ENCODE data around the gene NLRC3.

Gene NLRC3

DNA sequence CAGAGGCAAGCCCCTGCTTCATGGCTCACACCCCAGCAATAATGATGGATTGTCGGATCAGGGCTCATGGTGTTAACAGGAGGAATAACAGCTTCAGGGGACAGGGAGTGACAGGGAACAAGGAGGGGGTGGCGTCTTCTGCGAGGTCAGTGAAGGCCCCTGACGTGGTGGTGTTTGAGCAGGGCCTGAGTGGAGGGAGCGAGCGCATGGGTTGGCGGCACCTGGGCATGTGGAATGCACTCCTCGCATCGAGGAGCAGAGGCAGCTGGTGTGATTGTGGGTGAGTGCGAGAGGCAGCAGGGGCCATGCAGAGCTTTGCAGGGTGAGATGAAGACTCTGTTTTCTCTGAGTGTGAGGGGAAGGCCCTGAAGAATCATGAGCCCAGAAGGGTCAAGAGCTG, 43.1 kb downstream of the NLRC3 start:
- TF ChIP-seq ARNTL (CRISPR knock-in tag; IDR thresholded peaks at IDR 0.05; ENCODE audit: borderline replicate concordance, low read depth), result no peak
- no peak for TF ChIP-seq ZFP30 (CRISPR knock-in tag; IDR thresholded peaks at IDR 0.05)
- TF ChIP-seq ESRRG (CRISPR knock-in tag; IDR thresholded peaks at IDR 0.05), result no peak
- TF ChIP-seq ZC3H10 (CRISPR knock-in tag; IDR thresholded peaks at IDR 0.05), result no peak
- TF ChIP-seq ZFP3 (CRISPR knock-in tag; IDR thresholded peaks at IDR 0.05), result no peak
- TF ChIP-seq OSR1 (CRISPR knock-in tag; IDR thresholded peaks at IDR 0.05), result no peak
- no peak for TF ChIP-seq RARB (CRISPR knock-in tag; IDR thresholded peaks at IDR 0.05)
- no peak for TF ChIP-seq TOX (CRISPR knock-in tag; IDR thresholded peaks at IDR 0.05; ENCODE audit: borderline replicate concordance)
- TF ChIP-seq, protein P1, sequence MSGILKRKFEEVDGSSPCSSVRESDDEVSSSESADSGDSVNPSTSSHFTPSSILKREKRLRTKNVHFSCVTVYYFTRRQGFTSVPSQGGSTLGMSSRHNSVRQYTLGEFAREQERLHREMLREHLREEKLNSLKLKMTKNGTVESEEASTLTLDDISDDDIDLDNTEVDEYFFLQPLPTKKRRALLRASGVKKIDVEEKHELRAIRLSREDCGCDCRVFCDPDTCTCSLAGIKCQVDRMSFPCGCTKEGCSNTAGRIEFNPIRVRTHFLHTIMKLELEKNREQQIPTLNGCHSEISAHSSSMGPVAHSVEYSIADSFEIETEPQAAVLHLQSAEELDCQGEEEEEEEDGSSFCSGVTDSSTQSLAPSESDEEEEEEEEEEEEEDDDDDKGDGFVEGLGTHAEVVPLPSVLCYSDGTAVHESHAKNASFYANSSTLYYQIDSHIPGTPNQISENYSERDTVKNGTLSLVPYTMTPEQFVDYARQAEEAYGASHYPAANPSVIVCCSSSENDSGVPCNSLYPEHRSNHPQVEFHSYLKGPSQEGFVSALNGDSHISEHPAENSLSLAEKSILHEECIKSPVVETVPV (CRISPR knock-in tag; IDR thresholded peaks at IDR 0.05), result no peak
- no peak for TF ChIP-seq PPARA (CRISPR knock-in tag; IDR thresholded peaks at IDR 0.05; ENCODE audit: borderline replicate concordance)
- TF ChIP-seq ZNF8 (CRISPR knock-in tag; IDR thresholded peaks at IDR 0.05), result no peak
- no peak for TF ChIP-seq CSDC2 (CRISPR knock-in tag; IDR thresholded peaks at IDR 0.05)
- ATAC-seq, result no peak

DNA sequence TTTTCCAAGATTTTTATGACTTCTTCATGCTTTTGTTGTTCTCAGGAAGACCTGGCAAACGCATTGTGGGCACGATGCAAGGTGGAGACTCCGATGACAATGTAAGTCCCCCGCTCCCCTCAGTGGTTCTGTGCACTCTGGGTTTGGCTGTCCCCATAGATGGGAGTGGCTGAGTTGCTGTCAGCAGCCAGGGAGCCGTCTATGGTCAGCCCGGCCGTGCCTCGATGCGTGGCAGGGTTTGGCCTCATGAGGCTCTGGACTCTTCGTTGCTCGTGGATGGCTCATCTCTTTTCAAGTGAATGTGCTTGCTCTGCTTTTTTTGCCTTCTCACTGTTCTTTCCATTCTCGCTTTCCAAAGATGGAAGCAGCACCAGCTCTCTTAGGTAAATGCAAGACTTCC, 44.5 kb downstream of the NLRC3 start:
- TF ChIP-seq ZC3H10 (CRISPR knock-in tag; IDR thresholded peaks at IDR 0.05), result no peak
- no peak for TF ChIP-seq TCF4 (CRISPR knock-in tag; IDR thresholded peaks at IDR 0.05; ENCODE audit: borderline replicate concordance)
- TF ChIP-seq ISL1 (CRISPR knock-in tag; IDR thresholded peaks at IDR 0.05), result no peak
- TF ChIP-seq, protein P1 (CRISPR knock-in tag; IDR thresholded peaks at IDR 0.05), result no peak
- TF ChIP-seq, protein P2, sequence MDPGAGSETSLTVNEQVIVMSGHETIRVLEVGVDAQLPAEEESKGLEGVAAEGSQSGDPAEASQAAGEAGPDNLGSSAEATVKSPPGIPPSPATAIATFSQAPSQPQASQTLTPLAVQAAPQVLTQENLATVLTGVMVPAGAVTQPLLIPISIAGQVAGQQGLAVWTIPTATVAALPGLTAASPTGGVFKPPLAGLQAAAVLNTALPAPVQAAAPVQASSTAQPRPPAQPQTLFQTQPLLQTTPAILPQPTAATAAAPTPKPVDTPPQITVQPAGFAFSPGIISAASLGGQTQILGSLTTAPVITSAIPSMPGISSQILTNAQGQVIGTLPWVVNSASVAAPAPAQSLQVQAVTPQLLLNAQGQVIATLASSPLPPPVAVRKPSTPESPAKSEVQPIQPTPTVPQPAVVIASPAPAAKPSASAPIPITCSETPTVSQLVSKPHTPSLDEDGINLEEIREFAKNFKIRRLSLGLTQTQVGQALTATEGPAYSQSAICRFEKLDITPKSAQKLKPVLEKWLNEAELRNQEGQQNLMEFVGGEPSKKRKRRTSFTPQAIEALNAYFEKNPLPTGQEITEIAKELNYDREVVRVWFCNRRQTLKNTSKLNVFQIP (CRISPR knock-in tag; IDR thresholded peaks at IDR 0.05; ENCODE audit: borderline replicate concordance, low read depth), result no peak
- no peak for TF ChIP-seq SNAI2 (CRISPR knock-in tag; IDR thresholded peaks at IDR 0.05)
- no peak for TF ChIP-seq OSR1 (CRISPR knock-in tag; IDR thresholded peaks at IDR 0.05)
- no peak for TF ChIP-seq CSDC2 (CRISPR knock-in tag; IDR thresholded peaks at IDR 0.05)
- no peak for TF ChIP-seq ZNF8 (CRISPR knock-in tag; IDR thresholded peaks at IDR 0.05)
- TF ChIP-seq BACH2 (CRISPR knock-in tag; IDR thresholded peaks at IDR 0.05; ENCODE audit: borderline replicate concordance), result no peak
- no peak for ATAC-seq

DNA sequence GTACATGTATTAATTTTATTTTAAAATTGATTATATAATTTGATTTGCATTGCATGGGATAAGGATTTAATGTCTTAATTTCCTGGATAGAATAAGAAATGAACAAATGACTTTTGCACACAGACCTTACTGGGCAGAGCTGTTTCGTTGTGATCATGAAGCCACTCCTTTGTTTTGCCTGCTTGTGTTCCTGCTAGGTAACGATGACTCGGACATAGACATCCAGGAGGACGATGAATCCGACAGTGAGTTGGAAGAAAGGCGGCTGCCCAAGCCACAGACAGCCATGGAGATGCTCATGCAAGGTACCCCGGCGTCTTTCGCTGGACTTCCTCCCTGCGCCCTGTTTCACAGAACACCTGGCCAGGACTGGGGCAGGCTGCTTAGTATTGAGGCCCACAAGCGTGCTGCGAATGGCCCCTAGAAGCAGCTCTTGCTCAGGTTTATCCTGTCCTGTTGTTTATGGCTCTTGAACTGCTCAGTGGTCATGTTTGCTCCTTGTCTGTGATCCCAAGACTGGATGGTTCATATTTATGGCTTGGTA, 46.8 kb downstream of the NLRC3 start:
- TF ChIP-seq TOX (CRISPR knock-in tag; IDR thresholded peaks at IDR 0.05; ENCODE audit: borderline replicate concordance) (no peak), RARB (CRISPR knock-in tag; IDR thresholded peaks at IDR 0.05) (no peak), GLIS3 (CRISPR knock-in tag; IDR thresholded peaks at IDR 0.05) (no peak)
- TF ChIP-seq, protein P3, sequence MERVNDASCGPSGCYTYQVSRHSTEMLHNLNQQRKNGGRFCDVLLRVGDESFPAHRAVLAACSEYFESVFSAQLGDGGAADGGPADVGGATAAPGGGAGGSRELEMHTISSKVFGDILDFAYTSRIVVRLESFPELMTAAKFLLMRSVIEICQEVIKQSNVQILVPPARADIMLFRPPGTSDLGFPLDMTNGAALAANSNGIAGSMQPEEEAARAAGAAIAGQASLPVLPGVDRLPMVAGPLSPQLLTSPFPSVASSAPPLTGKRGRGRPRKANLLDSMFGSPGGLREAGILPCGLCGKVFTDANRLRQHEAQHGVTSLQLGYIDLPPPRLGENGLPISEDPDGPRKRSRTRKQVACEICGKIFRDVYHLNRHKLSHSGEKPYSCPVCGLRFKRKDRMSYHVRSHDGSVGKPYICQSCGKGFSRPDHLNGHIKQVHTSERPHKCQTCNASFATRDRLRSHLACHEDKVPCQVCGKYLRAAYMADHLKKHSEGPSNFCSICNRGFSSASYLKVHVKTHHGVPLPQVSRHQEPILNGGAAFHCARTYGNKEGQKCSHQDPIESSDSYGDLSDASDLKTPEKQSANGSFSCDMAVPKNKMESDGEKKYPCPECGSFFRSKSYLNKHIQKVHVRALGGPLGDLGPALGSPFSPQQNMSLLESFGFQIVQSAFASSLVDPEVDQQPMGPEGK (CRISPR knock-in tag; IDR thresholded peaks at IDR 0.05; ENCODE audit: borderline replicate concordance), result no peak
- TF ChIP-seq, protein P4, sequence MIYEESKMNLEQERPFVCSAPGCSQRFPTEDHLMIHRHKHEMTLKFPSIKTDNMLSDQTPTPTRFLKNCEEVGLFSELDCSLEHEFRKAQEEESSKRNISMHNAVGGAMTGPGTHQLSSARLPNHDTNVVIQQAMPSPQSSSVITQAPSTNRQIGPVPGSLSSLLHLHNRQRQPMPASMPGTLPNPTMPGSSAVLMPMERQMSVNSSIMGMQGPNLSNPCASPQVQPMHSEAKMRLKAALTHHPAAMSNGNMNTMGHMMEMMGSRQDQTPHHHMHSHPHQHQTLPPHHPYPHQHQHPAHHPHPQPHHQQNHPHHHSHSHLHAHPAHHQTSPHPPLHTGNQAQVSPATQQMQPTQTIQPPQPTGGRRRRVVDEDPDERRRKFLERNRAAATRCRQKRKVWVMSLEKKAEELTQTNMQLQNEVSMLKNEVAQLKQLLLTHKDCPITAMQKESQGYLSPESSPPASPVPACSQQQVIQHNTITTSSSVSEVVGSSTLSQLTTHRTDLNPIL (CRISPR knock-in tag; IDR thresholded peaks at IDR 0.05; ENCODE audit: low read depth), result no peak
- TF ChIP-seq, protein P1 (CRISPR knock-in tag; IDR thresholded peaks at IDR 0.05), result no peak
- ATAC-seq, result no peak
